Liver (tissue), 9 donors: ENCODE results near the gene ZNF578. TPM values are rescaled to one million over a fixed set of nuclear protein-coding genes. Genes with fewer than 3 reads are reported as not detected.

Experiments
- DNase-seq: peaks from one replicate; pipeline ENCODE4 v3.0.0-alpha.2; 2017; ENCODE audit warnings: low spot score
- H3K27ac ChIP-seq, 2 donors: one replicate each; pipeline ENCODE4 v1.7.0; 2013; ENCODE audit warnings: inconsistent platforms in 2 of 2, low read length in 2 of 2, control low read depth in 1 of 2, low read depth in 1 of 2, mild to moderate bottlenecking in 1 of 2
- H3K27me3 ChIP-seq, 4 donors: one replicate each; pipeline versions ENCODE4 v1.6.1 to v1.7.0; 2013; ENCODE audit warnings: low read length in 3 of 4, inconsistent platforms in 1 of 4, mild to moderate bottlenecking in 1 of 4, moderate library complexity in 1 of 4; ENCODE audit not compliant: control insufficient read depth in 4 of 4, insufficient read depth in 4 of 4
- H3K36me3 ChIP-seq, 4 donors: one replicate each; pipeline versions ENCODE4 v1.6.1 to v1.7.0; 2013; ENCODE audit warnings: low read length in 3 of 4, mild to moderate bottlenecking in 3 of 4, low read depth in 1 of 4, moderate library complexity in 1 of 4; ENCODE audit not compliant: control insufficient read depth in 4 of 4, insufficient read depth in 3 of 4
- H3K4me1 ChIP-seq, 4 donors: one replicate each; pipeline versions ENCODE4 v1.6.1 to v1.7.0; 2013; ENCODE audit warnings: low read length in 3 of 4, mild to moderate bottlenecking in 3 of 4, moderate library complexity in 1 of 4; ENCODE audit not compliant: control insufficient read depth in 4 of 4, insufficient read depth in 4 of 4
- H3K4me3 ChIP-seq, 3 donors: one replicate each; pipeline versions ENCODE4 v1.6.1 to v1.7.0; 2013; ENCODE audit warnings: low read length in 3 of 3, control low read depth in 1 of 3, low read depth in 1 of 3, mild to moderate bottlenecking in 1 of 3
- H3K9ac ChIP-seq, 2 donors: one replicate each; pipeline ENCODE4 v1.7.0; 2013; ENCODE audit warnings: low read length in 2 of 2, mild to moderate bottlenecking in 2 of 2, moderate library complexity in 2 of 2, control low read depth in 1 of 2, low read depth in 1 of 2
- H3K9me3 ChIP-seq, 4 donors: one replicate each; pipeline versions ENCODE4 v1.6.1 to v1.7.0; 2013; ENCODE audit warnings: low read length in 3 of 4; ENCODE audit not compliant: control insufficient read depth in 4 of 4
- ATF3 ChIP-seq: IDR thresholded peaks from 2 replicates; pipeline ENCODE4 v1.6.1; 2016; ENCODE audit warnings: antibody characterized with exemption
- EGR1 ChIP-seq, 2 donors: IDR thresholded peaks; 2 replicates each; pipeline ENCODE4 v1.6.1; 2016 to 2018; ENCODE audit warnings: antibody characterized with exemption in 2 of 2, low read depth in 2 of 2
- FOXA2 ChIP-seq: IDR thresholded peaks from 2 replicates; pipeline ENCODE4 v1.6.1; 2016; ENCODE audit warnings: antibody characterized with exemption
- GABPA ChIP-seq, 2 donors: IDR thresholded peaks in 1 of 2; conservative IDR thresholded peaks in 1 of 2; 2 replicates each; pipeline ENCODE4 v1.6.1; 2016; ENCODE audit warnings: antibody characterized with exemption in 2 of 2, mild to moderate bottlenecking in 1 of 2, moderate library complexity in 1 of 2
- HNF4A ChIP-seq, 2 donors: conservative IDR thresholded peaks; 2 replicates each; pipeline ENCODE4 v1.6.1; 2016; ENCODE audit warnings: antibody characterized with exemption in 2 of 2, mild to moderate bottlenecking in 2 of 2
- HNF4G ChIP-seq: IDR thresholded peaks from 2 replicates; pipeline ENCODE4 v1.6.1; 2016; ENCODE audit warnings: antibody characterized with exemption
- JUND ChIP-seq, 2 donors: IDR thresholded peaks; 2 replicates each; pipeline ENCODE4 v1.6.1; 2016; ENCODE audit warnings: antibody characterized with exemption in 2 of 2
- MAX ChIP-seq: IDR thresholded peaks from 2 replicates; pipeline ENCODE4 v1.6.1; 2016; ENCODE audit warnings: antibody characterized with exemption
- NR2F2 ChIP-seq: IDR thresholded peaks from 2 replicates; pipeline ENCODE4 v1.6.1; 2016; ENCODE audit warnings: antibody characterized with exemption
- RAD21 ChIP-seq, 2 donors: IDR thresholded peaks; 2 replicates each; pipeline ENCODE4 v1.6.1; 2016; ENCODE audit warnings: antibody characterized with exemption in 2 of 2, mild to moderate bottlenecking in 2 of 2
- RXRA ChIP-seq, 2 donors: IDR thresholded peaks; 2 replicates each; pipeline ENCODE4 v1.6.1; 2017 to 2018; ENCODE audit warnings: antibody characterized with exemption in 2 of 2, mild to moderate bottlenecking in 1 of 2
- SP1 ChIP-seq: IDR thresholded peaks from 2 replicates; pipeline ENCODE4 v1.6.1; 2018; ENCODE audit warnings: antibody characterized with exemption, mild to moderate bottlenecking
- TAF1 ChIP-seq: conservative IDR thresholded peaks from 2 replicates; pipeline ENCODE4 v1.6.1; 2016; ENCODE audit warnings: antibody characterized with exemption, mild to moderate bottlenecking
- YY1 ChIP-seq: IDR thresholded peaks from 2 replicates; pipeline ENCODE4 v1.6.1; 2016; ENCODE audit warnings: antibody characterized with exemption, mild to moderate bottlenecking
- ZBTB33 ChIP-seq: IDR thresholded peaks from 2 replicates; pipeline ENCODE4 v1.6.1; 2016; ENCODE audit warnings: antibody characterized with exemption
- WGBS: extraction: QIAGEN DNeasy Blood & Tissue Kit; methylation state at CpG from one replicate; pipeline ENCODE4 v1.1.7; 2013; 5-methylcytosine and 5-hydroxymethylcytosine counted together
- polyA plus RNA-seq, 2 donors: library from polyadenylated mRNA; stranded (reverse) in 1 of 2; unstranded in 1 of 2; fragments of 200-250 nt in 1 of 2; fragments of >200 nt in 1 of 2; fragmentation: Nextera tagmentation in 1 of 2; extraction: Ambion mirVana in 1 of 2; gene quantifications; one replicate each; pipeline versions ENCODE4 v1.2.1 to v1.2.3, GENCODE V29; 2013 to 2015
- total RNA-seq, 2 donors: library from RNA; depleted of rRNA; stranded (reverse); fragments of >200 nt; gene quantifications; one replicate each; pipeline ENCODE4 v1.2.3, GENCODE V29; 2014
- TF ChIP-seq, protein P1 (sequence below): IDR thresholded peaks from 2 replicates; pipeline ENCODE4 v1.6.1; 2016; ENCODE audit warnings: antibody characterized with exemption, mild to moderate bottlenecking
- donor health status: healthy.
- donor health status: healthy.
- donor health status: healthy.
- donor health status: healthy.
- donor health status: healthy.

Gene ZNF578
- total and polyA plus RNA-seq, 4 donors, result 0.09 to 0.56 (median 0.25) TPM; not detected in 1

DNA sequence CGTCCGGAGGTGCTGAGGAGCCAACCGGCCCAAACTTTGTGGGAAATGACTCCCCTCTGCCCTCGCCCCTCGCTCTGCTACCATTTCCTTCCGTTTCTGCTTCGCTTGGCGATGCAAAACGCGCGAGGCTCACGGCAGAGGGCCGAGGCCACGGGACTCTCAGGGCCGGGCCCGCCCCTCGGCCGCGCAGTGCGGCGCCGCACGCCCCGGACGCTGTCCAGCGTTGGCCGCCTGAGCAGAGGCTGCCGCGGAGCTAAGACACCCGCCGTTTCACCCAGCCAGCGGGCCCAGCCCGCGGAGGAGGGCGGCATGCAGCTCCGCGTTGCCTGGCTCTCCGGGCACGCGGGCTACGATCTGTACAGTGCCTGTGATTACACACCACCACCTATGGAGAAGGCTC is 2.1 kb upstream of the ZNF578 start:
- TF ChIP-seq GABPA (IDR thresholded peaks at IDR 0.05 in 1 of 2, conservative IDR thresholded peaks at IDR 0.05 in 1 of 2) (no peak), NR2F2 (no peak), ZBTB33 (no peak), TAF1 (no peak), FOXA2 (no peak)
- 27% methylated on average over 41 of the region's 41 CpGs for WGBS
- Histone ChIP-seq H3K36me3 (no peaks in the 10 kb centered on the region), H3K4me1 (peaks cover 0 to 3% (median 0%) of the 10 kb centered on the region in 4 donors), H3K27me3 (peaks cover 0 to 6% (median 1%) of the 10 kb centered on the region in 4 donors), H3K4me3 (peak overlapping the region in 2 of 3 donors; percentile 14 to 37), H3K9ac (no peak overlapping the region), H3K27ac (no peak overlapping the region), H3K9me3 (peaks cover 16 to 54% (median 42%) of the 10 kb centered on the region in 4 donors)
- DNase-seq, result no peak

GRCh38 chr19:52464798-52465470 is 11.6 kb downstream of the ZNF578 start:
- no peak for TF ChIP-seq GABPA (IDR thresholded peaks at IDR 0.05 in 1 of 2, conservative IDR thresholded peaks at IDR 0.05 in 1 of 2)
- TF ChIP-seq ATF3, result no peak
- no peak for TF ChIP-seq HNF4G
- no peak for TF ChIP-seq HNF4A (conservative IDR thresholded peaks at IDR 0.05)
- no peak for TF ChIP-seq RAD21 (IDR thresholded peaks at IDR 0.05)
- TF ChIP-seq FOXA2, result no peak
- peak overlapping the region in 1 of 3 donors; percentile 20 for H3K4me3 ChIP-seq
- no peaks in the 10 kb centered on the region for H3K27me3 ChIP-seq
- H3K36me3 ChIP-seq, result peaks cover 0 to 2% (median 0%) of the 10 kb centered on the region in 4 donors
- DNase-seq, result no peak
- no peaks in the 10 kb centered on the region for H3K4me1 ChIP-seq
- H3K9me3 ChIP-seq, result peaks cover 24 to 79% (median 54%) of the 10 kb centered on the region in 4 donors
- H3K27ac ChIP-seq, result no peak overlapping the region
- WGBS, result 86% methylated on average over 14 of the region's 14 CpGs
- H3K9ac ChIP-seq, result no peak overlapping the region

DNA sequence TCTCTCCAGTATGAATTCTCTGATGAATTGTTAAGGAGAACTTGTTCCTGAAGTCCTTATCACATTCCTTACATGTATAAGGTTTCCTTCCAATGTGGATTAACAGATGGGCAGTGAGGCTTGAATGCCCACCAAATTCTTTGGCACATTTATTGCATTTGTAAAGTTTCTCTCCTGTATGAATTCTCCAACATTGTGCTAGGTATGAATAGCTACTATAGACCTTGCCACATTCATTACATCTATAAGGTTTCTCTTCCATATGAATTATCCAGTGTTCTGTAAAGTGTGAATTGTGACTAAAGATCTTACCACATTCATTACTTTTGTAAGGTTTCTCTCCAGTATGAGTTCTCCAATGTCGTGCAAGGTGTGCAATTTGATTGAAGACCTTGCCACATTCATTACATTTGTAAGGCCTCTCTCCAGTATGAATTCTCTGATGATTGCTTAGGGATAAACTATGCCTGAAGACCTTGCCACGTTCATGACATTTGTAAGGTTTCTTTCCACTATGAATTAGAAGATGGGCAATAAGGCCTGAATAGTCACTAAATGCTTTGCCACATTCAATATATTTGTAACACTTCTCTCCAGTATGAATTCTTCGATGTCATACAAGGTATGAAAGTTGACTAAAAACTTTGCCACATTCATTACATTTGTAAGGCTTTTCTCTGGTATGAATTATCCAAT is 20.4 kb downstream of the ZNF578 start:
- no peak overlapping the region for H3K27ac ChIP-seq
- TF ChIP-seq, protein P1, sequence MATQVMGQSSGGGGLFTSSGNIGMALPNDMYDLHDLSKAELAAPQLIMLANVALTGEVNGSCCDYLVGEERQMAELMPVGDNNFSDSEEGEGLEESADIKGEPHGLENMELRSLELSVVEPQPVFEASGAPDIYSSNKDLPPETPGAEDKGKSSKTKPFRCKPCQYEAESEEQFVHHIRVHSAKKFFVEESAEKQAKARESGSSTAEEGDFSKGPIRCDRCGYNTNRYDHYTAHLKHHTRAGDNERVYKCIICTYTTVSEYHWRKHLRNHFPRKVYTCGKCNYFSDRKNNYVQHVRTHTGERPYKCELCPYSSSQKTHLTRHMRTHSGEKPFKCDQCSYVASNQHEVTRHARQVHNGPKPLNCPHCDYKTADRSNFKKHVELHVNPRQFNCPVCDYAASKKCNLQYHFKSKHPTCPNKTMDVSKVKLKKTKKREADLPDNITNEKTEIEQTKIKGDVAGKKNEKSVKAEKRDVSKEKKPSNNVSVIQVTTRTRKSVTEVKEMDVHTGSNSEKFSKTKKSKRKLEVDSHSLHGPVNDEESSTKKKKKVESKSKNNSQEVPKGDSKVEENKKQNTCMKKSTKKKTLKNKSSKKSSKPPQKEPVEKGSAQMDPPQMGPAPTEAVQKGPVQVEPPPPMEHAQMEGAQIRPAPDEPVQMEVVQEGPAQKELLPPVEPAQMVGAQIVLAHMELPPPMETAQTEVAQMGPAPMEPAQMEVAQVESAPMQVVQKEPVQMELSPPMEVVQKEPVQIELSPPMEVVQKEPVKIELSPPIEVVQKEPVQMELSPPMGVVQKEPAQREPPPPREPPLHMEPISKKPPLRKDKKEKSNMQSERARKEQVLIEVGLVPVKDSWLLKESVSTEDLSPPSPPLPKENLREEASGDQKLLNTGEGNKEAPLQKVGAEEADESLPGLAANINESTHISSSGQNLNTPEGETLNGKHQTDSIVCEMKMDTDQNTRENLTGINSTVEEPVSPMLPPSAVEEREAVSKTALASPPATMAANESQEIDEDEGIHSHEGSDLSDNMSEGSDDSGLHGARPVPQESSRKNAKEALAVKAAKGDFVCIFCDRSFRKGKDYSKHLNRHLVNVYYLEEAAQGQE, result no peak
- TF ChIP-seq GABPA (IDR thresholded peaks at IDR 0.05 in 1 of 2, conservative IDR thresholded peaks at IDR 0.05 in 1 of 2), result no peak
- no peak for TF ChIP-seq HNF4G
- no peak for TF ChIP-seq ATF3
- TF ChIP-seq YY1, result no peak
- TF ChIP-seq SP1, result no peak
- no peak for TF ChIP-seq FOXA2
- TF ChIP-seq HNF4A (conservative IDR thresholded peaks at IDR 0.05), result no peak
- TF ChIP-seq EGR1 (IDR thresholded peaks at IDR 0.05; ENCODE audit: low read depth in 2 of 2), result no peak
- no peak for TF ChIP-seq RXRA (IDR thresholded peaks at IDR 0.05)
- no peak for TF ChIP-seq JUND (IDR thresholded peaks at IDR 0.05)
- TF ChIP-seq ZBTB33, result no peak
- no peak for TF ChIP-seq MAX
- no peak for TF ChIP-seq NR2F2
- no peak for TF ChIP-seq RAD21 (IDR thresholded peaks at IDR 0.05)
- H3K4me1 ChIP-seq, result no peaks in the 10 kb centered on the region
- H3K9ac ChIP-seq, result no peak overlapping the region
- peaks cover 49 to 93% (median 82%) of the 10 kb centered on the region in 4 donors for H3K9me3 ChIP-seq
- 92% methylated on average over 3 of the region's 3 CpGs for WGBS
- H3K4me3 ChIP-seq, result peak overlapping the region in 2 of 3 donors; percentile 23 to 72
- no peak for DNase-seq
- no peaks in the 10 kb centered on the region for H3K36me3 ChIP-seq
- no peaks in the 10 kb centered on the region for H3K27me3 ChIP-seq
